OCI-LY1 (cell line): ENCODE measurements around the gene PID1.

ENCODE experiments used
- H2AFZ ChIP-seq: fragments of 200-600 bp; sonication (generic), shearing (Covaris generic); 2 replicates; pipeline ENCODE4 v1.6.0; 2014; ENCODE audit warnings: antibody characterized with exemption, mild to moderate bottlenecking, low read length
- H3F3A ChIP-seq: fragments of 200-600 bp; sonication (generic), shearing (Covaris generic); 2 replicates; pipeline ENCODE4 v1.6.0; 2014; ENCODE audit warnings: mild to moderate bottlenecking, antibody characterized with exemption, low read length, moderate library complexity; ENCODE audit not compliant: insufficient read depth
- H3K27ac ChIP-seq: fragments of 200-600 bp; sonication (generic); 2 replicates; pipeline ENCODE4 v1.5.1; 2014; ENCODE audit warnings: low read length, mixed run types, mild to moderate bottlenecking, low read depth; ENCODE audit not compliant: poor library complexity, severe bottlenecking
- H3K27me3 ChIP-seq: fragments of 200-600 bp; sonication (generic); 2 replicates; pipeline ENCODE4 v1.6.0; 2014; ENCODE audit warnings: antibody characterized with exemption, mild to moderate bottlenecking, low read length, moderate library complexity; ENCODE audit not compliant: insufficient read depth
- H3K36me3 ChIP-seq: fragments of 200-600 bp; sonication (generic); 2 replicates; pipeline ENCODE4 v1.6.1; 2014; ENCODE audit warnings: mild to moderate bottlenecking, antibody characterized with exemption, low read length, moderate library complexity, mixed read lengths; ENCODE audit not compliant: insufficient read depth
- H3K4me1 ChIP-seq: fragments of 200-600 bp; sonication (generic); 2 replicates; pipeline ENCODE4 v1.5.1; 2014; ENCODE audit warnings: mild to moderate bottlenecking, low read length, moderate library complexity; ENCODE audit not compliant: insufficient read depth, severe bottlenecking
- H3K4me2 ChIP-seq: fragments of 200-600 bp; sonication (generic), shearing (Covaris generic); 2 replicates; pipeline ENCODE4 v1.6.1; 2014; ENCODE audit warnings: low read length
- H3K4me3 ChIP-seq: fragments of 200-600 bp; sonication (generic); 2 replicates; pipeline ENCODE4 v1.5.1; 2014; ENCODE audit warnings: low read length, low read depth, mild to moderate bottlenecking, mixed read lengths; ENCODE audit not compliant: poor library complexity, severe bottlenecking
- H3K79me2 ChIP-seq: fragments of 200-600 bp; shearing (Covaris generic); 2 replicates; pipeline ENCODE4 v1.6.1; 2016; ENCODE audit warnings: mixed run types, low read length, mixed read lengths; ENCODE audit not compliant: insufficient read depth
- H3K9ac ChIP-seq: fragments of 200-600 bp; sonication (generic), shearing (Covaris generic); 2 replicates; pipeline ENCODE4 v1.6.1; 2014; ENCODE audit warnings: mild to moderate bottlenecking, low read length, mixed read lengths
- H3K9me2 ChIP-seq: fragments of 200-600 bp; sonication (generic), shearing (Covaris generic); 2 replicates; pipeline ENCODE4 v1.6.1; 2014; ENCODE audit warnings: low read depth, mild to moderate bottlenecking, low read length, mixed read lengths
- H3K9me3 ChIP-seq: fragments of 200-600 bp; shearing (Covaris generic); 2 replicates; pipeline ENCODE4 v1.6.1; 2014; ENCODE audit warnings: low read length, mixed read lengths
- H4K20me1 ChIP-seq: fragments of 200-600 bp; sonication (generic), shearing (Covaris generic); 2 replicates; pipeline ENCODE4 v1.6.0; 2016; ENCODE audit warnings: mild to moderate bottlenecking, low read length; ENCODE audit not compliant: insufficient read depth
- CTCF ChIP-seq: fragments of 200-600 bp; sonication (generic), shearing (Covaris generic); IDR thresholded peaks from 2 replicates; pipeline ENCODE4 v1.5.1; 2017; ENCODE audit warnings: mild to moderate bottlenecking, antibody characterized with exemption, low read length, moderate library complexity, mixed read lengths
- EZH2 ChIP-seq: fragments of 200-600 bp; sonication (generic), shearing (Covaris generic); IDR thresholded peaks from 2 replicates; pipeline ENCODE4 v1.8.0; 2017; ENCODE audit warnings: borderline replicate concordance, mixed run types, mild to moderate bottlenecking, antibody characterized with exemption, low read length, moderate library complexity, mixed read lengths

PID1 gene

GRCh38 chr2:229104974-229105387 is 166.1 kb downstream of the PID1 start:
- Histone ChIP-seq H3K27me3 (no peaks in the 10 kb centered on the region), H2AFZ (no peak overlapping the region), H3F3A (no peaks in the 10 kb centered on the region), H3K27ac (no peak overlapping the region), H4K20me1 (no peaks in the 10 kb centered on the region), H3K4me2 (no peak overlapping the region), H3K36me3 (no peaks in the 10 kb centered on the region), H3K9ac (no peak overlapping the region), H3K9me3 (no peaks in the 10 kb centered on the region), H3K4me1 (no peaks in the 10 kb centered on the region), H3K4me3 (no peak overlapping the region), H3K79me2 (no peaks in the 10 kb centered on the region), H3K9me2 (no peaks in the 10 kb centered on the region)
- no peak for TF ChIP-seq EZH2
- TF ChIP-seq CTCF = no peak

GRCh38 chr2:229104025-229104424 is 167.1 kb downstream of the PID1 start:
- Histone ChIP-seq H3K9ac (no peak overlapping the region), H3F3A (no peaks in the 10 kb centered on the region)

GRCh38 chr2:229101314-229101713 is 169.8 kb downstream of the PID1 start:
- no peaks in the 10 kb centered on the region for H3F3A ChIP-seq
- no peaks in the 10 kb centered on the region for H4K20me1 ChIP-seq
- no peak overlapping the region for H3K27ac ChIP-seq
- no peaks in the 10 kb centered on the region for H3K9me3 ChIP-seq
- H3K36me3 ChIP-seq = no peaks in the 10 kb centered on the region
- H3K4me3 ChIP-seq = no peak overlapping the region
- H2AFZ ChIP-seq = no peak overlapping the region
- no peaks in the 10 kb centered on the region for H3K27me3 ChIP-seq
- H3K9ac ChIP-seq = no peak overlapping the region
- no peaks in the 10 kb centered on the region for H3K9me2 ChIP-seq
- no peaks in the 10 kb centered on the region for H3K4me1 ChIP-seq
- no peaks in the 10 kb centered on the region for H3K79me2 ChIP-seq
- no peak for TF ChIP-seq EZH2
- no peak for TF ChIP-seq CTCF
- no peak overlapping the region for H3K4me2 ChIP-seq

More at GRCh38 chr2:229104025-229104424, 167.1 kb downstream of the PID1 start:
- TF ChIP-seq CTCF (no peak), EZH2 (no peak)
- Histone ChIP-seq H3K9me3 (no peaks in the 10 kb centered on the region), H3K27ac (no peak overlapping the region), H3K4me3 (no peak overlapping the region), H3K4me2 (no peak overlapping the region), H3K27me3 (no peaks in the 10 kb centered on the region), H3K9me2 (no peaks in the 10 kb centered on the region), H3K36me3 (no peaks in the 10 kb centered on the region), H4K20me1 (no peaks in the 10 kb centered on the region), H2AFZ (no peak overlapping the region), H3K4me1 (no peaks in the 10 kb centered on the region), H3K79me2 (no peaks in the 10 kb centered on the region)
